Epithelial cell of alveolus of lung (primary cell): ENCODE results near the gene ASMTL. TPM values are rescaled to one million over a fixed set of nuclear protein-coding genes. Genes with fewer than 3 reads are reported as not detected.

Source experiments
- total RNA-seq: library from RNA; depleted of rRNA; stranded (reverse); fragments of >200 nt; gene quantifications from 2 replicates; pipeline ENCODE4 v1.2.1, GENCODE V29; 2015

The ASMTL gene
- total RNA-seq: 32.1 and 36.4 TPM in 2 replicates

GRCh38 chrX:1452516-1453394, at the start of gene ASMTL:
ASMTL (minus strand) TSS chrX:1452909; CDS start chrX:1452840, 69 bp downstream.

GRCh38 chrX:1391707-1392375, 60.9 kb downstream of the ASMTL start, which contains the start of gene SLC25A6:
SLC25A6 (minus strand) TSS chrX:1392113; CDS start chrX:1392009, 104 bp downstream.

Other genes starting within 250 kb of the ASMTL start
- gene CRLF2, start 240.3 kb downstream of the ASMTL start, total RNA-seq: not detected in 2 replicates
- not detected in 2 replicates for gene CSF2RA, start 184.1 kb downstream of the ASMTL start, total RNA-seq
- 0.13 TPM in 1 of 2 replicates, not detected in the other for gene IL3RA, start 116.1 kb downstream of the ASMTL start, total RNA-seq
- gene SLC25A6, start 60.8 kb downstream of the ASMTL start, total RNA-seq: 377 and 634 TPM in 2 replicates
- not detected in 2 replicates for gene P2RY8, start 84.3 kb upstream of the ASMTL start, total RNA-seq
- gene AKAP17A, start 138.7 kb upstream of the ASMTL start, total RNA-seq: 18.2 and 33.0 TPM in 2 replicates
- gene ASMT, start 162.2 kb upstream of the ASMTL start, total RNA-seq: not detected in 2 replicates